ENCODE measurements around the gene CCDC201. TPM values are rescaled to one million over a fixed set of nuclear protein-coding genes. Genes with fewer than 3 reads are reported as not detected.
"Not testable (repeated sequence)": the region's sequence is repeated elsewhere in the genome, so short reads cannot be mapped to it uniquely, and the experiment has no call there.

Gene CCDC201
- total and polyA plus RNA-seq, 2 experiments from 2014 or later = not detected

- not testable (repeated sequence) for H3K4me1 ChIP-seq (ENCODE audit: low read depth); H3K9me3 ChIP-seq (ENCODE audit: low read depth); H3K27ac ChIP-seq; DNase-seq (ENCODE audit: low read depth in 1 of 2, low spot score in 1 of 2); H3K36me3 ChIP-seq; H3K27me3 ChIP-seq; H3K4me3 ChIP-seq
Observed at GRCh38 chr7:45841926-45842717, 30.8 kb downstream of the CCDC201 start.

GRCh38 chr7:45838852-45839251, 34.0 kb downstream of the CCDC201 start:
- H3K27ac ChIP-seq; H3K4me3 ChIP-seq; H3K27me3 ChIP-seq; H3K9me3 ChIP-seq (ENCODE audit: low read depth); H3K4me1 ChIP-seq (ENCODE audit: low read depth); DNase-seq (ENCODE audit: low read depth in 1 of 2, low spot score in 1 of 2); H3K36me3 ChIP-seq: not testable (repeated sequence)

GRCh38 chr7:45832433-45833177, 40.3 kb downstream of the CCDC201 start:
- H3K27me3 ChIP-seq; H3K27ac ChIP-seq; H3K36me3 ChIP-seq; H3K9me3 ChIP-seq (ENCODE audit: low read depth); H3K4me1 ChIP-seq (ENCODE audit: low read depth); H3K4me3 ChIP-seq: not testable (repeated sequence)
- DNase-seq (ENCODE audit: low read depth in 1 of 2, low spot score in 1 of 2) = peak in 1 of 2 donors; percentile 47

GRCh38 chr7:45829846-45830245, 43.0 kb downstream of the CCDC201 start:
- not testable (repeated sequence) for H3K4me1 ChIP-seq (ENCODE audit: low read depth); DNase-seq (ENCODE audit: low read depth in 1 of 2, low spot score in 1 of 2); H3K27me3 ChIP-seq; H3K36me3 ChIP-seq; H3K9me3 ChIP-seq (ENCODE audit: low read depth); H3K27ac ChIP-seq; H3K4me3 ChIP-seq

- not testable (repeated sequence) for H3K4me1 ChIP-seq (ENCODE audit: low read depth); H3K36me3 ChIP-seq; H3K27me3 ChIP-seq; H3K9me3 ChIP-seq (ENCODE audit: low read depth); DNase-seq (ENCODE audit: low read depth in 1 of 2, low spot score in 1 of 2); H3K27ac ChIP-seq; H3K4me3 ChIP-seq
Observed at GRCh38 chr7:45827731-45828130, 45.2 kb downstream of the CCDC201 start.

- H3K27me3 ChIP-seq, H3K27ac ChIP-seq, H3K4me3 ChIP-seq: not testable (repeated sequence)
Observed at GRCh38 chr7:45826550-45826949, 46.3 kb downstream of the CCDC201 start.

GRCh38 chr7:45818763-45819162, 54.1 kb downstream of the CCDC201 start:
- not testable (repeated sequence) for H3K4me1 ChIP-seq (ENCODE audit: low read depth); DNase-seq (ENCODE audit: low read depth in 1 of 2, low spot score in 1 of 2); H3K4me3 ChIP-seq; H3K9me3 ChIP-seq (ENCODE audit: low read depth); H3K27ac ChIP-seq; H3K27me3 ChIP-seq; H3K36me3 ChIP-seq

More at GRCh38 chr7:45826550-45826949, 46.3 kb downstream of the CCDC201 start:
- not testable (repeated sequence) for H3K9me3 ChIP-seq (ENCODE audit: low read depth); H3K4me1 ChIP-seq (ENCODE audit: low read depth); DNase-seq (ENCODE audit: low read depth in 1 of 2, low spot score in 1 of 2); H3K36me3 ChIP-seq

- H3K36me3 ChIP-seq; DNase-seq (ENCODE audit: low read depth in 1 of 2, low spot score in 1 of 2); H3K4me1 ChIP-seq (ENCODE audit: low read depth); H3K4me3 ChIP-seq; H3K27me3 ChIP-seq; H3K9me3 ChIP-seq (ENCODE audit: low read depth); H3K27ac ChIP-seq: not testable (repeated sequence)
Observed at GRCh38 chr7:45817913-45818312, 55.0 kb downstream of the CCDC201 start.

GRCh38 chr7:45817016-45817415, 55.9 kb downstream of the CCDC201 start:
- not testable (repeated sequence) for H3K27ac ChIP-seq; DNase-seq (ENCODE audit: low read depth in 1 of 2, low spot score in 1 of 2); H3K36me3 ChIP-seq; H3K4me3 ChIP-seq; H3K9me3 ChIP-seq (ENCODE audit: low read depth); H3K4me1 ChIP-seq (ENCODE audit: low read depth); H3K27me3 ChIP-seq

GRCh38 chr7:45814216-45815118, 58.4 kb downstream of the CCDC201 start:
- H3K36me3 ChIP-seq; DNase-seq (ENCODE audit: low read depth in 1 of 2, low spot score in 1 of 2); H3K27me3 ChIP-seq; H3K9me3 ChIP-seq (ENCODE audit: low read depth); H3K27ac ChIP-seq; H3K4me3 ChIP-seq; H3K4me1 ChIP-seq (ENCODE audit: low read depth): not testable (repeated sequence)

GRCh38 chr7:45813771-45814170, 59.1 kb downstream of the CCDC201 start:
- not testable (repeated sequence) for H3K4me1 ChIP-seq (ENCODE audit: low read depth); H3K4me3 ChIP-seq; H3K27me3 ChIP-seq; H3K36me3 ChIP-seq; H3K9me3 ChIP-seq (ENCODE audit: low read depth); H3K27ac ChIP-seq; DNase-seq (ENCODE audit: low read depth in 1 of 2, low spot score in 1 of 2)

Measured in cardiac muscle cell (in vitro differentiated cells and primary cell).